ENCODE measurements around the gene HOMER1. TPM values are rescaled to one million over a fixed set of nuclear protein-coding genes. Genes with fewer than 3 reads are reported as not detected.

Gene HOMER1
- 10 to 100 TPM in 1 of 4 donors, 1 to 10 TPM in 3; 1.8 to 13.8 (median 5.2) TPM for total RNA-seq

DNA sequence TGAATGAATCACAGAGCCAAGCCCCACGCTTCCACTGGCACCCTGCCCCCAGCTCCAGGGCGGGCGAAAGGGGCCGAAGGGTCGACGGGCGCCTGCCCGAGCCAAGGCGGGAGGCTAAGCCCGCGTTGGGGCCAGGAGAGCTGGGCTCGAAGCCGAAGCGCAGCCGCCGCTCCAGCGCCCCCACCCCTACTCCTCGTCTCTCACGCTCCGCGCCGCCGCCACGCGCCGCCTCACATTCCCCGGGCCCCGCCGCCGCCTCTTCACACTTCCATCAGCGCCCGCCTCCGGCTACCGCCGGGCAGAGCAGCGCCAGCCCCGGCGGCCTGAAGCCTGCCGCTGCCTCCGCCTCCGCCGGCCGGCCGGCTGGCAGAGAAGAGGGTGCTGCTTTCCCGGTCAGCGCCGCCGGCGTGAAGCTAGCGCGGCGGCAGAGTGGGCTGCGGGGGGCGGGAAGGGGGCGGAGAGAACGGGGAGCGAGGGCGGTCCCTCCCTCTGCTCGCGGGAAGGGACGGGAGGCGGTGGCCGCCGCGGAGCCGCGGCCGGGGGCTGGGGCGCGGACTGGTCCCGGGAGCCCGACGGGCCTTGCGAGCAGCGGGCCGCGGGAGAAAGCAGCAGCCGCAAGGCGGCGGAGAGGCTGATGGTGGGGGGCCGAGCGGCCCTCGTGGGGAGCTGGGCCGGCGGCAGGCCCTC is at the start of gene HOMER1:
Gene HOMER1 (minus strand): TSS at position 431 of the 687 bp plus-strand sequence. CDS start 1,360 bp downstream, outside the sequence.
- H3K4me1 ChIP-seq = peaks cover 0 to 29% (median 8%) of the 10 kb centered on the region in 4 donors
- peak; percentile 51 to 55 for DNase-seq (ENCODE audit: low spot score in 2 of 2)
- no peak for TF ChIP-seq EP300 (IDR thresholded peaks at IDR 0.05)
- TF ChIP-seq, protein P1, sequence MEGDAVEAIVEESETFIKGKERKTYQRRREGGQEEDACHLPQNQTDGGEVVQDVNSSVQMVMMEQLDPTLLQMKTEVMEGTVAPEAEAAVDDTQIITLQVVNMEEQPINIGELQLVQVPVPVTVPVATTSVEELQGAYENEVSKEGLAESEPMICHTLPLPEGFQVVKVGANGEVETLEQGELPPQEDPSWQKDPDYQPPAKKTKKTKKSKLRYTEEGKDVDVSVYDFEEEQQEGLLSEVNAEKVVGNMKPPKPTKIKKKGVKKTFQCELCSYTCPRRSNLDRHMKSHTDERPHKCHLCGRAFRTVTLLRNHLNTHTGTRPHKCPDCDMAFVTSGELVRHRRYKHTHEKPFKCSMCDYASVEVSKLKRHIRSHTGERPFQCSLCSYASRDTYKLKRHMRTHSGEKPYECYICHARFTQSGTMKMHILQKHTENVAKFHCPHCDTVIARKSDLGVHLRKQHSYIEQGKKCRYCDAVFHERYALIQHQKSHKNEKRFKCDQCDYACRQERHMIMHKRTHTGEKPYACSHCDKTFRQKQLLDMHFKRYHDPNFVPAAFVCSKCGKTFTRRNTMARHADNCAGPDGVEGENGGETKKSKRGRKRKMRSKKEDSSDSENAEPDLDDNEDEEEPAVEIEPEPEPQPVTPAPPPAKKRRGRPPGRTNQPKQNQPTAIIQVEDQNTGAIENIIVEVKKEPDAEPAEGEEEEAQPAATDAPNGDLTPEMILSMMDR (IDR thresholded peaks at IDR 0.05) = peak in 2 of 5 experiments; percentile 5 to 20
- H3K36me3 ChIP-seq = no peaks in the 10 kb centered on the region
- H3K27ac ChIP-seq = peak within 1 kb of the TSS; percentile 93 to 99 (median 97)
- H3K27me3 ChIP-seq = no peaks in the 10 kb centered on the region
- WGBS, 2 donors = 1% methylated on average over 30 to 51 of the region's 85 CpGs
- peak within 1 kb of the TSS; percentile 64 to 94 (median 86) for H3K4me3 ChIP-seq
- no peaks in the 10 kb centered on the region for H3K9me3 ChIP-seq

- H3K9me3 ChIP-seq = no peaks in the 10 kb centered on the region
- no peak for DNase-seq (ENCODE audit: low spot score in 2 of 2)
- H3K36me3 ChIP-seq = no peaks in the 10 kb centered on the region
- no peak overlapping the region for H3K4me3 ChIP-seq
- WGBS, 2 donors = 87 to 92% methylated on average over 4 of the region's 4 CpGs
- no peaks in the 10 kb centered on the region for H3K27me3 ChIP-seq
- peaks cover 0 to 13% (median 0%) of the 10 kb centered on the region in 4 donors for H3K4me1 ChIP-seq
- TF ChIP-seq EP300 (IDR thresholded peaks at IDR 0.05) = no peak
- no peak overlapping the region for H3K27ac ChIP-seq
Observed at GRCh38 chr5:79563247-79563590, 49.3 kb upstream of the HOMER1 start.

DNA sequence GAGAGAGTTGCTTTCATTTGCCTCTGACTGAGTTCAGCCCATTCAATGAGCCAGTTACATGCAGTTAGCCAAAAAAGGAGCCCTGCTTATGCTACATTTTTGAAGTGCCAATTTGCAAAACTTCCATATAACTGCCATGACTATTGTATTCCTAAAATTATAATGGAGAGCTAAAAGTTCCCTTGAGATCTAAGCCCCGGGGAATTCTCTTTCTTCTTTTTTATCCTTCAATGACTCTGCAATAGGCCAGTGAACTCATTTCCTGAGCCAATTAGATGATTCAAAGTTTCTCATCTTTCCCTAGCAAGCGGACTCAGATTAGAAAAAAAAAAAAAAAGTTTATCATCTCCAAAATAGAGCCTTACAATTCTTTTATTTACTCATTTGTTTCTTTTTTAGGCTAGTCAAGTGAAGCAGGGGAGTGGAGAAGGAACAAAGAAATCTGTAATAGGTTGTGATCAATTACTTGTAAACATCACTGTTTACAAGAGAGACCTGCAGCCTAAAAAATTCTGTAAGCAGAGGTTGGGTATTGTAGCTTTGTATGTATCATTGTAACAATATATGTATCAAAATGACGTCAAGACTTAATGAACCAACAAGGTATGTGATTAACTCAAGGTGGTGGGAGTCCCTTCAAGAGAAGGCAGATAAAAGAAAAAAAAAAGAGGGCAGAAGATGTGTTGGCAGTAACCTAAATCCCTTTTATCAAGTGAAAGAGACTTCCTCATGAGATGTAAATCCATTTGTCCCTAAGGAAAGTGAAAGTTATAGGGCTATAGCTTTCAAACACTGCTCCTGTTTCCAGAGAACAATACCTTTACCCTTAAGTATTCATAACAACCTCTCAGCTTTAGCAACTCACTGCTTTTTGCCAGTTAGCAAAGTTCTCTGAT is 48.7 kb upstream of the HOMER1 start:
- no peaks in the 10 kb centered on the region for H3K9me3 ChIP-seq
- no peaks in the 10 kb centered on the region for H3K36me3 ChIP-seq
- WGBS, 2 donors = 42 to 43% methylated on average over 3 of the region's 3 CpGs
- peaks cover 0 to 13% (median 0%) of the 10 kb centered on the region in 4 donors for H3K4me1 ChIP-seq
- H3K27me3 ChIP-seq = no peaks in the 10 kb centered on the region
- H3K27ac ChIP-seq = no peak overlapping the region
- H3K4me3 ChIP-seq = no peak overlapping the region
- TF ChIP-seq, protein P1 (IDR thresholded peaks at IDR 0.05) = no peak
- TF ChIP-seq POLR2A (IDR thresholded peaks at IDR 0.05) (no peak), EP300 (IDR thresholded peaks at IDR 0.05) (no peak)
- DNase-seq (ENCODE audit: low spot score in 2 of 2) = no peak

GRCh38 chr5:79561525-79561893 is 47.6 kb upstream of the HOMER1 start:
- WGBS, 2 donors = 71 to 98% methylated on average over 3 of the region's 3 CpGs
- peaks cover 0 to 15% (median 0%) of the 10 kb centered on the region in 4 donors for H3K4me1 ChIP-seq
- no peaks in the 10 kb centered on the region for H3K9me3 ChIP-seq
- no peak for DNase-seq (ENCODE audit: low spot score in 2 of 2)
- H3K36me3 ChIP-seq = no peaks in the 10 kb centered on the region
- no peak overlapping the region for H3K27ac ChIP-seq
- no peak overlapping the region for H3K4me3 ChIP-seq
- TF ChIP-seq EP300 (IDR thresholded peaks at IDR 0.05) = no peak
- no peak for TF ChIP-seq POLR2A (IDR thresholded peaks at IDR 0.05)
- TF ChIP-seq, protein P1 (IDR thresholded peaks at IDR 0.05) = no peak
- no peaks in the 10 kb centered on the region for H3K27me3 ChIP-seq

DNA sequence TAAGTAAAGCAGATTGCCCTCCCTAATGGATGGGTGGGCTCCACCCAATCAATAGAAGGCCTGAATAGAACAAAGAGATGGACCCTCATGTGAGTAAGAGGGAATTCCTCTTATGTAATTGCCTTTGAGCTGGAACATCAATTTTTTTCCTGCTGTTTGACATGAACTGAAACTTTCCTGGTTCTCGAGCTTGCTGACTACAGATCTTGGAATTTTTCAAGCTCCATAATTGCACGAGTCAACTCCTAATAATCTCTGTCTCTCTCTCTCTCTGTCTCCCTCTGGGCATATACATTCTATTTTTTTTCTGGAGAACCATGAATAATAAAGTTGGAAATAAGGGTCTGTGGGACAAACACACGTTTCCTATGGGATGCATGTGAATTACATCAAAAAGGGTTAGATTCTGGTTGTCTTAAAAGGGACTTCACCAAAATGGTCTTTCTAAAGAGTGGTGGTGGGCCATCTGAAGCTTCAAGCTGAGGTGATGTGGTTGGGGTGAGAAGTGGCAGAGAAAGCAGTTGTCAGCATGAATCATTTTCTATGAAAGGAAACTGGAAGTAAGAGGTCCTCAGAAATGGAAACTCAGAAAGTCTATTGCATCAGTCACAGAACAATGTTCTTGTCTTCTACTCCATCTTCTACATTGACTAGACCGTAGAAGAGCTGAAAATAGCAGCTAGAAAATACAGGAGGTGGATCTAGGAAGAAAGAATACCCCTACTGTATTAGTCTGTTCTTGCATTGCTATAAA is 47.0 kb upstream of the HOMER1 start:
- no peaks in the 10 kb centered on the region for H3K36me3 ChIP-seq

More for the DNA sequence above, 47.0 kb upstream of the HOMER1 start:
- no peak for DNase-seq (ENCODE audit: low spot score in 2 of 2)
- Histone ChIP-seq H3K9me3 (no peaks in the 10 kb centered on the region), H3K27me3 (no peaks in the 10 kb centered on the region), H3K4me3 (no peak overlapping the region), H3K27ac (no peak overlapping the region), H3K4me1 (peaks cover 0 to 20% (median 0%) of the 10 kb centered on the region in 4 donors)
- 60 to 67% methylated on average over 4 of the region's 4 CpGs for WGBS, 2 donors
- TF ChIP-seq, protein P1 (IDR thresholded peaks at IDR 0.05) = no peak
- TF ChIP-seq EP300 (IDR thresholded peaks at IDR 0.05) (no peak), POLR2A (IDR thresholded peaks at IDR 0.05) (no peak)
